Progenitor cell of endocrine pancreas (in vitro differentiated cells): ENCODE data around the gene MTHFS. TPM values are rescaled to one million over a fixed set of nuclear protein-coding genes. Genes with fewer than 3 reads are reported as not detected.

Experiments
- DNase-seq: peaks from one replicate; pipeline ENCODE4 v3.0.0; 2021; ENCODE audit warnings: low spot score; ENCODE audit not compliant: unreplicated experiment
- H3K27ac Mint-ChIP-seq: 2 replicates; pipeline ENCODE4 v1.8.0; 2021; ENCODE audit warnings: mild to moderate bottlenecking, moderate library complexity, mixed read lengths
- H3K27me3 Mint-ChIP-seq: 2 replicates; pipeline ENCODE4 v1.8.0; 2021; ENCODE audit warnings: mixed read lengths
- H3K36me3 Mint-ChIP-seq: 2 replicates; pipeline ENCODE4 v1.8.0; 2022; ENCODE audit warnings: mixed read lengths; ENCODE audit not compliant: insufficient read depth
- H3K4me1 Mint-ChIP-seq: 2 replicates; pipeline ENCODE4 v1.8.0; 2021; ENCODE audit warnings: low read depth, mixed read lengths
- H3K4me3 Mint-ChIP-seq: 2 replicates; pipeline ENCODE4 v1.8.0; 2021; ENCODE audit warnings: low read depth, mild to moderate bottlenecking, moderate library complexity, mixed read lengths
- H3K9me3 Mint-ChIP-seq: 2 replicates; pipeline ENCODE4 v1.8.0; 2021; ENCODE audit warnings: low read depth, mixed read lengths
- total RNA-seq: library from RNA; stranded (reverse); gene quantifications from 2 replicates; pipeline ENCODE4 v1.2.1, GENCODE V29; 2021
- TF ChIP-seq, protein P1 (sequence below): fragments of 200-600 bp; sonication (generic); IDR thresholded peaks from one replicate; pipeline ENCODE4 v1.5.0; 2021; ENCODE audit warnings: antibody characterized with exemption, mild to moderate bottlenecking; ENCODE audit not compliant: unreplicated experiment

Gene MTHFS
- total RNA-seq, 1 donor from 2014 or later = 33.6 TPM

DNA sequence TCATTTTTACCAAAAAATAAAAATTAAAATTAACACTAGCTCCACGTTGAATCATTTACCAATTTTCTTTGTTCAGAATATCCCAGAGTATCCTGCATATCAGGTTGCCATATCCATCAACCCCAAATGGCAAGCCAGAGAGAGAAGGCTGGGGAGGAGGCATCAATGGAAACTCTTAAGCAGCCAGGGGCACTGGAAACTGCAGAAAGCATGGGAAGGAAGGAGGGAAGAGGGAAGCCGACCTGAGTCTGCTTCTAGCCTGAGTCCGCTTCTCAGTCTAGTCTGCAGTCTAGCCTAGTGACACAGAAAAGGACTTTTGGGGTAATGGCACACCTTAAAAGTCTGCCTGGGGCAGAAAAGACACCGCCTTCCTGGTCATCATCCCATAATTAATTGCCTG lies 1.6 kb upstream of the MTHFS start:
- Mint-ChIP-seq H3K4me1 (peaks cover 15% of the 10 kb centered on the region), H3K36me3 (peaks cover 4% of the 10 kb centered on the region), H3K4me3 (no peak overlapping the region), H3K27ac (peak overlapping the region; percentile 86), H3K27me3 (no peaks in the 10 kb centered on the region), H3K9me3 (no peaks in the 10 kb centered on the region)
- TF ChIP-seq, protein P1, sequence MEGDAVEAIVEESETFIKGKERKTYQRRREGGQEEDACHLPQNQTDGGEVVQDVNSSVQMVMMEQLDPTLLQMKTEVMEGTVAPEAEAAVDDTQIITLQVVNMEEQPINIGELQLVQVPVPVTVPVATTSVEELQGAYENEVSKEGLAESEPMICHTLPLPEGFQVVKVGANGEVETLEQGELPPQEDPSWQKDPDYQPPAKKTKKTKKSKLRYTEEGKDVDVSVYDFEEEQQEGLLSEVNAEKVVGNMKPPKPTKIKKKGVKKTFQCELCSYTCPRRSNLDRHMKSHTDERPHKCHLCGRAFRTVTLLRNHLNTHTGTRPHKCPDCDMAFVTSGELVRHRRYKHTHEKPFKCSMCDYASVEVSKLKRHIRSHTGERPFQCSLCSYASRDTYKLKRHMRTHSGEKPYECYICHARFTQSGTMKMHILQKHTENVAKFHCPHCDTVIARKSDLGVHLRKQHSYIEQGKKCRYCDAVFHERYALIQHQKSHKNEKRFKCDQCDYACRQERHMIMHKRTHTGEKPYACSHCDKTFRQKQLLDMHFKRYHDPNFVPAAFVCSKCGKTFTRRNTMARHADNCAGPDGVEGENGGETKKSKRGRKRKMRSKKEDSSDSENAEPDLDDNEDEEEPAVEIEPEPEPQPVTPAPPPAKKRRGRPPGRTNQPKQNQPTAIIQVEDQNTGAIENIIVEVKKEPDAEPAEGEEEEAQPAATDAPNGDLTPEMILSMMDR = no peak
- no peak for DNase-seq

DNA sequence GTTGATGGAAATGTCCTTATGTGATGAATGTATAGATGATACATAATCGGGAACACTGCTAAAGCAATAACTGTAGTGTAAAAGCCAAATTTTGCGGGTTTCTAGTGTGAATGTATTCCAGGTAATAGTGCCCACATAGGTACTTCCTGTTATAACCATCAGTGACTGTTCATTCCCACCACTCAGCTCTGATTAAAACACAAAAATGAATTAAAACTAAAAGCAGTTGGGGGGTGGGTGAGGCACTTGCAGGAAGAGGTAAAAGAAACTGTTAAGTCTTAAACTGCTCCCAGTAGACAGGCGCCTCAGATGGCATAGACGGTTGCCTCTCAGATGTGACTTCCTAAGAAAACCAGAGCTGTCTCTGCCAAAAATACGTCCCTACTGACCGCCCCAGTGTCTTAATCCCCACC lies 893 bp upstream of the MTHFS start:
- no peak for DNase-seq
- peaks cover 4% of the 10 kb centered on the region for H3K36me3 Mint-ChIP-seq
- H3K27me3 Mint-ChIP-seq = no peaks in the 10 kb centered on the region
- H3K4me1 Mint-ChIP-seq = peaks cover 15% of the 10 kb centered on the region
- H3K9me3 Mint-ChIP-seq = no peaks in the 10 kb centered on the region
- H3K27ac Mint-ChIP-seq = peak overlapping the region; percentile 97
- TF ChIP-seq, protein P1 = no peak
- peak overlapping the region; percentile 99 for H3K4me3 Mint-ChIP-seq

DNA sequence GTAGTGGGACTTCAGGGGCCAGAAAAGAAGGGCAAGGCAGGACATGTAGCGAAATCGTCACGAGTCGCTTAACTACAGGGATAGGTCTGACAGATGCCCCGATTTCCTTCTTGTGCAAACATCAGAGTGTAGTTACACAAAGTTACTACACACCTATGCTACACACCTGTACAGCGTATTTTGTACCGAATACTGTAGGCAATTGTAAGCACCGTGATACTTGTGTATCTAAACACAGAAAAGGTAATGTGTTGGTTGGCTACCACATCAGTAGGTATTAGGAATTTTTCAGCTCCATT lies 515 bp upstream of the MTHFS start:
- H3K4me1 Mint-ChIP-seq = peaks cover 15% of the 10 kb centered on the region
- no peaks in the 10 kb centered on the region for H3K27me3 Mint-ChIP-seq
- peaks cover 4% of the 10 kb centered on the region for H3K36me3 Mint-ChIP-seq
- no peak for DNase-seq
- H3K27ac Mint-ChIP-seq = peak overlapping the region; percentile 97
- H3K4me3 Mint-ChIP-seq = peak overlapping the region; percentile 99
- TF ChIP-seq, protein P1 = no peak
- H3K9me3 Mint-ChIP-seq = no peaks in the 10 kb centered on the region

DNA sequence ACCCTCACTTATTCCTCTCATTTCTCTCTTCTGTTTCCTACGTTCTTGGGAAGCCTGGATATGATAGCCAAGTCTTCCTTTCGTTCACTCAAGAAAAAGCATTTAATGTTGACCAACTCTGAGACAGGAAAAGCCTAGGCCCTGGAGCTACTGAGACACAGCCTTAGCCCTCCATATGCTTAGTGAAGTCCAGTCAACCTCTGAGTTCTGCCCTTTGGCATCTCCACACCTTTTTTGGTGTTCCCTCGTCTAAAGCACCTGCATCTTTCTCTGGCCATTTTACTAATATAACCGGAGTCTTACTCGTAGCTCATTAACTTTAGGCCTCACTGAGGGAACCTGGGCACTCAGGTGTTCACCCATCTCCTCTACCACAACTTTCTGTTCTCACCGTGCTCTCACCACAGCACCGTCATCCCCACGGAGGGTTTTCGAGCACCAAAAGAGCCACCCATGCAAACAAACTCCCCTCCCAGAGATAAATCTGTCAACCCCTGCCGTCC lies 632 bp downstream of the MTHFS start:
- Mint-ChIP-seq H3K9me3 (no peaks in the 10 kb centered on the region), H3K4me1 (peaks cover 15% of the 10 kb centered on the region), H3K36me3 (peaks cover 7% of the 10 kb centered on the region), H3K4me3 (peak overlapping the region; percentile 99), H3K27ac (peak overlapping the region; percentile 100), H3K27me3 (no peaks in the 10 kb centered on the region)
- no peak for DNase-seq
- TF ChIP-seq, protein P1 = no peak

DNA sequence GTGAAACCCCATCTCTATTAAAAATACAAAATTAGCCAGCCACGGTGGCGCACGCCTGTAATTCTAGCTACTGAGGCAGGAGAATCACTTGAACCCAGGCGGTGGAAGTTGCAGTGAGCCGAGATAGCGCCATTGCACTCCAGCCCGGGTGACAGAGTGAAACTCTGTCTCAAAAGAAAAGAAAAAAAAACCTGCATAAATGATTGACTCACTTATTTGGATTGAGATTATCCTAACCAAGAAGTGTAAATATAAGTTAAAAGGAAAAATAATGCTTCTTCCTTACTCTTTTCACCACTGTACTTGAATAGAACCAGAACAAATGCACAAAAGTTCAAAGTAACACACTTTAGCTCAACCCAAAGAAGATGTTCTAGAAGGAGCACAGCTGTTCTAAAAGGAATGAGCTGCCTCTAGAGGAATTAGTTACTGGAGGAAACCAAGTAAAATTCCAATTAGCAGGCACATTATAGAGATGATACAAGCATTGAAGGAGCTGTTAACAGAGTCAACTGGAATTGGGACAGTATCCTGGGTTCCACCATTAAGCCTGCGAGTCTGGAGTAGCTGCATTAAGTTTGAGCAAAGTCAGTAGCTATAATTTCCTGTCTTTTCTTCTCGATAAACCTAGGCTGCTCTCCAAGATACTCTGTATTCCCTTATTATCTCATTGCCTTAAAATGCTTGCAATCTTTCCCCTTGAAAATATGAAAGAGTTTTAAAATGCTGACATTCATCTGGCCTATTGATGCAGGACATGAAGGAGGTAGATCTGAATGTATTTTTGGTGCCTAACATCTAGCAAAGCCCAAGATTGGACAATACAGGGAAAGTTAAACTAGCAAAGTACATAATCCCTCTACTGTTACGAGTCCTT lies 9.5 kb downstream of the MTHFS start:
- H3K4me3 Mint-ChIP-seq = no peak overlapping the region
- TF ChIP-seq, protein P1 = no peak
- peaks cover 33% of the 10 kb centered on the region for H3K36me3 Mint-ChIP-seq
- peak overlapping the region; percentile 33 for H3K27ac Mint-ChIP-seq
- no peak for DNase-seq
- no peaks in the 10 kb centered on the region for H3K9me3 Mint-ChIP-seq
- peaks cover 40% of the 10 kb centered on the region for H3K4me1 Mint-ChIP-seq
- no peaks in the 10 kb centered on the region for H3K27me3 Mint-ChIP-seq
